Stimulated activated CD4-positive, alpha-beta T cell treated with anti-CD3 and anti-CD28 coated beads, Interleukin-1b, Interleukin-23, amount 100 ng/mL, for 48 hours (primary cell): ENCODE results near the gene ERCC2.
"Not testable (repeated sequence)": the region's sequence is repeated elsewhere in the genome, so short reads cannot be mapped to it uniquely, and the experiment has no call there.

Experiments used
- DNase-seq: peaks from one replicate; pipeline ENCODE4 v3.0.0-alpha.2; 2020

The ERCC2 gene

GRCh38 chr19:45352914-45353796 is 17.2 kb downstream of the ERCC2 start:
- no peak for DNase-seq

GRCh38 chr19:45352471-45352870 is 17.9 kb downstream of the ERCC2 start:
- no peak for DNase-seq

GRCh38 chr19:45352062-45352461 is 18.3 kb downstream of the ERCC2 start:
- no peak for DNase-seq

- DNase-seq, result no peak
Measured at GRCh38 chr19:45351401-45351952, 18.9 kb downstream of the ERCC2 start.

- DNase-seq, result no peak
Measured at GRCh38 chr19:45350477-45351058, 19.8 kb downstream of the ERCC2 start.

- DNase-seq, result no peak
Measured at GRCh38 chr19:45349430-45349941, 20.9 kb downstream of the ERCC2 start.

GRCh38 chr19:45349126-45349415 is 21.3 kb downstream of the ERCC2 start:
- DNase-seq, result no peak

GRCh38 chr19:45348367-45349125 is 21.8 kb downstream of the ERCC2 start:
- no peak for DNase-seq

GRCh38 chr19:45347570-45348366 is 22.6 kb downstream of the ERCC2 start:
- no peak for DNase-seq

- DNase-seq, result no peak
Measured at GRCh38 chr19:45346449-45346848, 23.9 kb downstream of the ERCC2 start.

GRCh38 chr19:45345506-45345860 is 24.9 kb downstream of the ERCC2 start:
- DNase-seq, result no peak

- DNase-seq, result no peak
Measured at GRCh38 chr19:45344621-45345505, 25.5 kb downstream of the ERCC2 start.

- DNase-seq, result no peak
Measured at GRCh38 chr19:45342911-45343310, 27.5 kb downstream of the ERCC2 start.

GRCh38 chr19:45340899-45341453 is 29.4 kb downstream of the ERCC2 start:
- DNase-seq, result no peak

- DNase-seq, result no peak
Measured at GRCh38 chr19:45340232-45340898, 30.0 kb downstream of the ERCC2 start, which contains the start of gene KLC3. TSS of gene KLC3 (plus strand) at chr19:45340750. CDS start at chr19:45345542, 4,792 bp downstream.

- no peak for DNase-seq
Measured at GRCh38 chr19:45339629-45340028, 30.7 kb downstream of the ERCC2 start.

- no peak for DNase-seq
Measured at GRCh38 chr19:45336696-45337251, 33.6 kb downstream of the ERCC2 start.

GRCh38 chr19:45334881-45335280 is 35.5 kb downstream of the ERCC2 start:
- DNase-seq, result not testable (repeated sequence)

GRCh38 chr19:45333609-45334303 is 36.6 kb downstream of the ERCC2 start:
- no peak for DNase-seq

- DNase-seq, result no peak
Measured at GRCh38 chr19:45331411-45331810, 39.0 kb downstream of the ERCC2 start.
